HS-27A (cell line): ENCODE measurements around the gene CCDC85A.

Source experiments
- DNase-seq: peaks from one replicate; pipeline ENCODE4 v3.0.0-alpha.2; 2012; ENCODE audit warnings: low read depth, missing footprints

The CCDC85A gene

DNA sequence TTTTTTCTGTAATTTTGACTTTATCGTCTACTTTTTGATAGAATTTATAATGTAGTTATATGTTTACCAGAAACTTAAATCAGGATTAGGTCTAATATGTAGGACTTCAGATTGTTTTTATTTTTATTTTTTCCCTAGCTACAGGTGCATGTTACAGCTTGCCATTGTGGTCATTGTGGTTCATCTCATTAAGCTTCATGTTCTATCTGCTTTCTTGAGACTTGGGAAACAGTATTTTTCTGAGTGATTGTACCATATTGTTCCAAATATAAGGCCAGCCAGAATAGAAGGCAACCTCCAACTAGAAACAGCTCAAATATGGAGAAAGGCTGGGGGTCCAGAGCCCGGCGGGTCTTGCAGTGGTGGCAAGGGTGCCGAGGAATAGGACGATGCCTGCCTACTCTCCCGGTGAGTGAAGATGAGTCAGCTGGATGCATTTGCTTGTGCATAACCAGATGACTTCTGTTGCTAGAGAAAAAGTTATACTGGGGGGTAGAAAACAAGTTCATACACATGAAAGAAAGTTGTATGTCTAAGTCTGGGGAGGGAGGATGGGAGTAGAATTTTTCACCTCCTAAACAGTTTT lies 188.4 kb downstream of the CCDC85A start:
- no peak for DNase-seq

DNA sequence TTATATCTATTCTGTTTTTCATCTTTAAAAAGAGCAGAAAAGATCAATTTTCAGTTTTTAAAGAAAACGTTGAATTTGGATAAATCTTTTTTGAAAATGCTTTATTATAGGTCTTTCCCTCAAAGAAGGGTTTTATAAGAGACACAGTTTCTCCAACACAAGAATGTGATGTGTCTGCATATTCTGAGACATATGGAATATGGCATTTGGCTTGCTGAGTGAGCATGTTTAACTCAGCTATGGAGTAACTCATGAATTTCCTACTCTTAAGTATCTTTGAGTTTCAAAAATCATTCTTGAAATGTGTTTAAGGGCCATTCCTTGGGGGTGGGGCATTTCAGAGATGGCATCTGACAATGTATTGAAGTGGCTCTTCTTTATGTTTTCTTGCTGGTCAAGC lies 191.5 kb downstream of the CCDC85A start:
- no peak for DNase-seq

- no peak for DNase-seq
These were observed 193.2 kb downstream of the CCDC85A start for GRCh38 chr2:56376699-56377665.

DNA sequence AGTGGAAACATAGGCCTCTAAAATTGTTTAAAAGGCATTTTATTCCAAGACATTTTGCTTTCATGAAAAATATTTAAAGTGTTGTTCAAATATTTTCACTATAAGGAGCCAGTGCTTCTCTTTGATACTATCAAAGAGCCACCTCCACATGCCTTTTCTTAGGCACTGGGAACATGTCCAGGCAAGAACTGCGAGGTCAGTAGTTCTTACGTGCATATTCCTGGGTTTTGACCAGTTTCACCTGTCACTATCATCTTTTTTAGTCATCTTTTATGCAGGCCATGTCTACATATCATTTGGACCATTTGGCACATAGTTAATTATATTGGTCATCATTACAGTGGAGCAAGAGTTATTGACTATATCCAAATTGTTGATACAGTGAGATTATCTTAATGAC lies 195.3 kb downstream of the CCDC85A start:
- DNase-seq: no peak

DNA sequence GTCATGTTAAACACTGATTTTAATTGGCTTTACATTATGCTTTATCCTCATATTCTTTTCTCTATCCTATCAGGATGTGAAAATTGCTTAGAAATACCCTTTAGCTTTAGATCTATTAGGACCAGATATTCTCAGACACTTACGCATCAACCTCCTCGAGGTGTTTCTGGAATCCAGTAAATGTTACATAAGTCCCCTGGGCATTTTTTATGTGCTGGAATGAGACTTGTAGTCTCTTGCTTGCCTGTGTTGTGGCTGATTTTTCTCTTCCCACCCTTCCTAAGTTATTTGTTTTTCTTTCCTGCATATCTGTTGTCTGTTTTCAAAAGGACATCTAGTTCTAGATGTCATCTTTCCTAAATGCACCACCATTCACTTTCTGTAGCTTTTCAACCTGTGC lies 197.1 kb downstream of the CCDC85A start:
- DNase-seq: no peak

- no peak for DNase-seq
These were observed 198.7 kb downstream of the CCDC85A start for GRCh38 chr2:56382466-56382865.

GRCh38 chr2:56386657-56387056 lies 202.9 kb downstream of the CCDC85A start:
- no peak for DNase-seq

DNA sequence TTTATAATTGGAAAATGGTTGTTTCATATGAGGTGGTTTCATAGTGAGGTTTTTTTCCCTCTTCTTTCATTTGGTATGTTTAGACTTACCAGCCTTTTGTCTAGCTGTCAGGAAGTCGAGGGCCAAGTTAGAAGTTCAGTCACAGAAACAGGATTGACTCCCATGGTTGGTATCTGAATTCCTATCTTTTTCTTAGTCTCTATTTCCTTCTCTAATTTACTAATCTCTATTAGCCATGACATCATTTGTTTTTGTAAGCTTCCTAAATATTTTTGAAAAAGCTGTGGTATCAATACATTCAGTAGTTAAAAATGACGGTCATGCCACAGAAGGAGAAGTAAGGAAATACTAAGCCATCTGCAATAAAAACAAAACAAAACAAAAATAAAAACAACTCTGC lies 206.9 kb downstream of the CCDC85A start:
- no peak for DNase-seq

- DNase-seq: no peak
These were observed 226.3 kb downstream of the CCDC85A start for GRCh38 chr2:56410140-56410539.

DNA sequence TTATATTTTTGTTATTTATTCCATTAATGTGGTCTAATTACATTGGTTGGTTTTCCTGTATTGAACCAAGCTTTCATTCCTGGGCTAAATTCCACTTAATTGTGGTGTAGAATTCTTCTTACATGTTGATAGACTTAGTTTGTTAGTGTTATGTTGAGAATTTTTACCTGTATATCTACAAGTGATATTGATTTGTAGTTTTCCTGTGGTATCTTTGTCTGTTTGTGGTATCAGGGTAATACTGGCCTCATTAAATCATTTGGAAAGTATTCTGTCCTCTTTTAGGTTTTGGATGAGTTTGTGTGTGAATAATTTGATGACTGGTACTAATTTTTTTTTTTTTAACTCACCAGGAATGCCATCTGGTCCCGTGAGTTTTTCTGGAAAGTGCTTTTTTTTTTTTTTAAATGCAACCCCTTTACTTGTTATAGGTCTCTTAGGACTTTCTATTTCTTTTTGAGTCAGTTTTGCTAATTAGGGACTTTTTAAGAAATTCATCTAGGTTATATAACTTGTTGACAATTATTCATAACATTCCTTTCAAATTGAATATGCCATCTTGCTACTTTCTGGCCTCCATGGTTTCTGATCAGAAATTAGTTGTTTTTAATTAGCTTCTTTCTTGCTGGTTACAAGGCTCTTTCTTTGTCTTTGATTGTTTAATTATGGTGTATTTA lies 232.8 kb downstream of the CCDC85A start:
- no peak for DNase-seq
